ENCODE measurements around the gene AP5S1.

GRCh38 chr20:3848565-3848964 is 28.2 kb downstream of the AP5S1 start:
- TF ChIP-seq NR2C2 (CRISPR knock-in tag; IDR thresholded peaks at IDR 0.05) (no peak), E2F4 (CRISPR knock-in tag; IDR thresholded peaks at IDR 0.05; ENCODE audit: borderline replicate concordance, low read depth) (no peak), FOXP4 (CRISPR knock-in tag; IDR thresholded peaks at IDR 0.05) (no peak), CBFB (CRISPR knock-in tag; IDR thresholded peaks at IDR 0.05; ENCODE audit: low read depth) (no peak), CTCF (IDR thresholded peaks at IDR 0.05) (no peak), ATF2 (CRISPR knock-in tag; IDR thresholded peaks at IDR 0.05; ENCODE audit: borderline replicate concordance, low read depth) (no peak), ATF1 (CRISPR knock-in tag; IDR thresholded peaks at IDR 0.05) (no peak), NR3C1 (CRISPR knock-in tag; conservative IDR thresholded peaks at IDR 0.05; ENCODE audit: low read depth) (no peak)
- TF ChIP-seq, protein P1, sequence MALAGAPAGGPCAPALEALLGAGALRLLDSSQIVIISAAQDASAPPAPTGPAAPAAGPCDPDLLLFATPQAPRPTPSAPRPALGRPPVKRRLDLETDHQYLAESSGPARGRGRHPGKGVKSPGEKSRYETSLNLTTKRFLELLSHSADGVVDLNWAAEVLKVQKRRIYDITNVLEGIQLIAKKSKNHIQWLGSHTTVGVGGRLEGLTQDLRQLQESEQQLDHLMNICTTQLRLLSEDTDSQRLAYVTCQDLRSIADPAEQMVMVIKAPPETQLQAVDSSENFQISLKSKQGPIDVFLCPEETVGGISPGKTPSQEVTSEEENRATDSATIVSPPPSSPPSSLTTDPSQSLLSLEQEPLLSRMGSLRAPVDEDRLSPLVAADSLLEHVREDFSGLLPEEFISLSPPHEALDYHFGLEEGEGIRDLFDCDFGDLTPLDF (CRISPR knock-in tag; IDR thresholded peaks at IDR 0.05): no peak
- TF ChIP-seq, protein P2, sequence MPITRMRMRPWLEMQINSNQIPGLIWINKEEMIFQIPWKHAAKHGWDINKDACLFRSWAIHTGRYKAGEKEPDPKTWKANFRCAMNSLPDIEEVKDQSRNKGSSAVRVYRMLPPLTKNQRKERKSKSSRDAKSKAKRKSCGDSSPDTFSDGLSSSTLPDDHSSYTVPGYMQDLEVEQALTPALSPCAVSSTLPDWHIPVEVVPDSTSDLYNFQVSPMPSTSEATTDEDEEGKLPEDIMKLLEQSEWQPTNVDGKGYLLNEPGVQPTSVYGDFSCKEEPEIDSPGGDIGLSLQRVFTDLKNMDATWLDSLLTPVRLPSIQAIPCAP (CRISPR knock-in tag; IDR thresholded peaks at IDR 0.05): no peak

Data from WTC11 (cell line).